Smooth muscle cell (in vitro differentiated cells): ENCODE measurements around the gene BORCS8. TPM values are rescaled to one million over a fixed set of nuclear protein-coding genes. Genes with fewer than 3 reads are reported as not detected.

ENCODE experiments used
- DNase-seq: peaks from one replicate; lab custom pipeline; 2025; ENCODE audit not compliant: unreplicated experiment; lab: John Stamatoyannopoulos, UW
- H2AFZ ChIP-seq: fragments of 200-600 bp; sonication (generic); 2 replicates; pipeline ENCODE4 v1.6.0; 2016; ENCODE audit warnings: antibody characterized with exemption, low read depth, mild to moderate bottlenecking
- H3F3A ChIP-seq: fragments of 200-600 bp; sonication (generic); 2 replicates; pipeline ENCODE4 v1.6.0; 2017; ENCODE audit warnings: antibody characterized with exemption, low read depth
- H3K27ac ChIP-seq: fragments of 200-600 bp; sonication (generic); 2 replicates; pipeline ENCODE4 v1.5.1; 2016; ENCODE audit warnings: low read depth, mild to moderate bottlenecking
- H3K27me3 ChIP-seq: fragments of 200-600 bp; sonication (generic); 2 replicates; pipeline ENCODE4 v1.6.1; 2016; ENCODE audit warnings: low read depth, mild to moderate bottlenecking
- H3K36me3 ChIP-seq: fragments of 200-600 bp; sonication (generic); 2 replicates; pipeline ENCODE4 v1.5.1; 2016; ENCODE audit warnings: low read depth
- H3K4me1 ChIP-seq: fragments of 200-600 bp; sonication (generic); 2 replicates; pipeline ENCODE4 v1.5.1; 2016; ENCODE audit warnings: low read depth
- H3K4me2 ChIP-seq: fragments of 200-600 bp; sonication (generic); 2 replicates; pipeline ENCODE4 v1.6.0; 2016; ENCODE audit warnings: mild to moderate bottlenecking
- H3K4me3 ChIP-seq: fragments of 200-600 bp; sonication (generic); 2 replicates; pipeline ENCODE4 v1.5.1; 2016; ENCODE audit warnings: mild to moderate bottlenecking
- H3K79me2 ChIP-seq: fragments of 200-600 bp; sonication (generic); 2 replicates; pipeline ENCODE4 v1.6.0; 2016; ENCODE audit warnings: low read depth, mild to moderate bottlenecking
- H3K9ac ChIP-seq: fragments of 200-600 bp; sonication (generic); 2 replicates; pipeline ENCODE4 v1.6.0; 2016; ENCODE audit warnings: low read depth
- H3K9me3 ChIP-seq: fragments of 200-600 bp; sonication (generic); replicated peaks from 2 replicates; pipeline ENCODE4 v1.5.1; 2016; ENCODE audit warnings: low read depth
- H4K20me1 ChIP-seq: fragments of 200-600 bp; sonication (generic); 2 replicates; pipeline ENCODE4 v1.6.0; 2016; ENCODE audit warnings: low read depth
- WGBS: methylation state at CpG from one replicate; pipeline ENCODE4 v1.1.7; 2016; ENCODE audit warnings: low lambda C conversion rate; 5-methylcytosine and 5-hydroxymethylcytosine counted together
- polyA plus RNA-seq: library from polyadenylated mRNA; unstranded; fragments of >200 nt; fragmentation: Nextera tagmentation; extraction: Ambion mirVana; gene quantifications from 2 replicates; pipeline ENCODE4 v1.2.1, GENCODE V29; 2016
- total RNA-seq: library from RNA; depleted of rRNA; stranded (reverse); fragments of >200 nt; gene quantifications from 2 replicates; pipeline ENCODE4 v1.2.3, GENCODE V29; 2014
- TF ChIP-seq, protein P1 (sequence below): fragments of 200-600 bp; sonication (generic); IDR thresholded peaks from 2 replicates; pipeline ENCODE4 v1.5.1; 2017; ENCODE audit warnings: borderline replicate concordance, mild to moderate bottlenecking, antibody characterized with exemption; ENCODE audit not compliant: insufficient read depth, poor library complexity, severe bottlenecking

BORCS8 gene
- total and polyA plus RNA-seq, 2 experiments from 2014 or later = 10.0 to 15.7 TPM

DNA sequence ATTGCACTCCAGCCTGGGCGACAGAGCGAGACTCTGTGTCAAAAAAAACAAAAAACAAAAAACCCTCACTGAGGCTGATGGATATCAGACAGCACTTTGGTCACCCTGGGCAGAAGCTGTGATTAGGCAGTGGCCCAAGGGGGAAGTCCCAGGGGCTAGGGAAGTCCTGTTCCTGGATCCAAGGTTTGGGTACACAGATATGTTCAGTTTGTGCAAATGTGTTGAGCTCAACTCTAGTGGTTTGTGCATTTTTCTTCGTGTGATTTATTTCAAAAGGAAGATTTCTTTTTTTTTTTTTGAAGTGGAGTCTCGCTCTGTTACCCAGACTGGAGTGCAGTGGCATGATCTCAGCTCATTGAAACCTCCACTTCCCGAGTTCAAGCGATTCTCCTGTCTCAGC is 34.1 kb downstream of the BORCS8 start:
- no peak for DNase-seq
- no peak overlapping the region for H3K4me3 ChIP-seq
- H3K79me2 ChIP-seq = no peaks in the 10 kb centered on the region
- no peak overlapping the region for H3K4me2 ChIP-seq
- WGBS = 89% methylated on average over 6 of the region's 6 CpGs
- H3K9ac ChIP-seq = no peak overlapping the region
- no peaks in the 10 kb centered on the region for H3F3A ChIP-seq
- H3K4me1 ChIP-seq = no peaks in the 10 kb centered on the region
- TF ChIP-seq, protein P1, sequence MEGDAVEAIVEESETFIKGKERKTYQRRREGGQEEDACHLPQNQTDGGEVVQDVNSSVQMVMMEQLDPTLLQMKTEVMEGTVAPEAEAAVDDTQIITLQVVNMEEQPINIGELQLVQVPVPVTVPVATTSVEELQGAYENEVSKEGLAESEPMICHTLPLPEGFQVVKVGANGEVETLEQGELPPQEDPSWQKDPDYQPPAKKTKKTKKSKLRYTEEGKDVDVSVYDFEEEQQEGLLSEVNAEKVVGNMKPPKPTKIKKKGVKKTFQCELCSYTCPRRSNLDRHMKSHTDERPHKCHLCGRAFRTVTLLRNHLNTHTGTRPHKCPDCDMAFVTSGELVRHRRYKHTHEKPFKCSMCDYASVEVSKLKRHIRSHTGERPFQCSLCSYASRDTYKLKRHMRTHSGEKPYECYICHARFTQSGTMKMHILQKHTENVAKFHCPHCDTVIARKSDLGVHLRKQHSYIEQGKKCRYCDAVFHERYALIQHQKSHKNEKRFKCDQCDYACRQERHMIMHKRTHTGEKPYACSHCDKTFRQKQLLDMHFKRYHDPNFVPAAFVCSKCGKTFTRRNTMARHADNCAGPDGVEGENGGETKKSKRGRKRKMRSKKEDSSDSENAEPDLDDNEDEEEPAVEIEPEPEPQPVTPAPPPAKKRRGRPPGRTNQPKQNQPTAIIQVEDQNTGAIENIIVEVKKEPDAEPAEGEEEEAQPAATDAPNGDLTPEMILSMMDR = no peak
- no peaks in the 10 kb centered on the region for H3K9me3 ChIP-seq
- H4K20me1 ChIP-seq = no peaks in the 10 kb centered on the region
- H3K27ac ChIP-seq = no peak overlapping the region
- H3K36me3 ChIP-seq = no peaks in the 10 kb centered on the region
- no peaks in the 10 kb centered on the region for H3K27me3 ChIP-seq
- H2AFZ ChIP-seq = no peak overlapping the region

DNA sequence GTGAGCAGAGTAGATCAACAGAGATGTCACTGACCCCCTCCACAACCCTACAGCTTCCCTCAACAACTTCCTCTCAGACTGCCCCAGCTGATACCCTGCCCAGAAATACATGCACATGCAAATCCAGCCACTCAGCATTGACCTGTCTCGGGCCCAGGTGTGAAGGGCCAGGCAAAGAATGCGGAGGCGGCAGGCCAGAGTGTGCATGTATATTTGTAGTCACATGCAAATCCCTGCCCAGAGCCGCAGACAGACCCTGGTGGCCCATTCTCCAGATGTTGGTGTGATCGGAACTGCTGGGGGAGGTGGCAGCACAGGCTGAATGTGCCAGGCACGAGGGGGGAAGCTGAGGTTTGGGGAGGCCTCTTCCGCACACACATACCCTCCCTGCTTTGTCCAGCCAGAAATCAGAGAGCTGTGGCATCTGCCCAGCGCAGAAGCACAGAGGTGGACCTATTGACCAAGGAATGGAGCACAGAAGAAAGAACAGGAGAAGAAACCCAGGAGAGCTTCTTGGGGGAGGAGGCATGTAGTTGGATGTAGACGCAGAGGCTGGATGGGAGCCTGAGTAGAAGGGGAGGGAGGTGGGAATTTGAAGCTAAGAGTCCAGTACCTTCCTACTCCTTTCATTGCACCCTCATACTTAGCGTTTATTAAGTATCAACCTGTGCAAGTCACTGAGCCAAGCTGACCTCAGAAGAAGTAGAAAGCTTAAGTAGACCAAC is 36.3 kb downstream of the BORCS8 start:
- Histone ChIP-seq H3K4me3 (no peak overlapping the region), H4K20me1 (no peaks in the 10 kb centered on the region), H3K4me2 (no peak overlapping the region), H3K9me3 (no peaks in the 10 kb centered on the region), H3K27ac (no peak overlapping the region), H2AFZ (no peak overlapping the region), H3K9ac (no peak overlapping the region), H3K4me1 (no peaks in the 10 kb centered on the region), H3K79me2 (no peaks in the 10 kb centered on the region), H3K27me3 (no peaks in the 10 kb centered on the region), H3F3A (no peaks in the 10 kb centered on the region), H3K36me3 (no peaks in the 10 kb centered on the region)
- DNase-seq = no peak
- 97% methylated on average over 10 of the region's 10 CpGs for WGBS
- TF ChIP-seq, protein P1 = no peak

DNA sequence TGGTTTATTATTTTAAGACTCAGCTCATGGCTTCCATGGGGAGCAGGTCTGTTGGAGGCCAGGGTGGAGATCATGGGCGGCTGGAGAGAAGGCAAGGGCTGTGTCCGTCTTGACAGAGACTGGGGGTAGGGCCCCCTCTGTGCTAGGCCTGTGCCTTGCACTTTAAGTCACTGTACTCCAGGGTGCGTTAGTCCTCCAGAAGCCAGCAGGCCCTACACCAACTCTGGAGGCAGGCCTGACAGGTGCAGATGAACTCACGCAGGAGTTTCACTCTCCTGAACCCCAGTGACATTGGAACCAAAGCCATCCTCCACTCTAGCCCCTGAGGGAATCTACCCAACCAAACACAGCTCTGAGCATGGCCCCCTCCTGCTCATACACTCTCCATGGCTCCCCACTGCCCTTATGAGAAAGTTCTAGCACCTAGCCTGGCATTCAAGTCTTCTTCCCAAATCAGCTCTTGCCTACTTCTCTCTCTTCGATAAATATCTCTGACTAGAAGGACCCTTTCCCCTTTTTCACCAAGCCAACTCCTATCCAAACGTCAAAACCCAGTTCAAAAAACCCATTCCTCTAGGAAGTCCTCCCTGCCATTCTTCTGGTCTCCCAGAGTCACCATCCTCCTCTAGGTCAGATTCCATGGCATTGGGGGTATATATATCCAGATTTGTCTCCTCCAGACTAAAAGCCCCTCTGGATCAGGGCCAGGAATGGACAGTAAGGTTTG is 37.0 kb downstream of the BORCS8 start:
- H3K4me1 ChIP-seq = no peaks in the 10 kb centered on the region
- no peak overlapping the region for H3K9ac ChIP-seq
- no peak for DNase-seq
- TF ChIP-seq, protein P1 = no peak
- no peak overlapping the region for H3K4me3 ChIP-seq
- H3F3A ChIP-seq = no peaks in the 10 kb centered on the region
- no peak overlapping the region for H3K27ac ChIP-seq
- H3K27me3 ChIP-seq = no peaks in the 10 kb centered on the region
- H3K79me2 ChIP-seq = no peaks in the 10 kb centered on the region
- H4K20me1 ChIP-seq = no peaks in the 10 kb centered on the region
- H3K36me3 ChIP-seq = no peaks in the 10 kb centered on the region
- no peaks in the 10 kb centered on the region for H3K9me3 ChIP-seq
- H2AFZ ChIP-seq = no peak overlapping the region
- no peak overlapping the region for H3K4me2 ChIP-seq
- 90% methylated on average over 6 of the region's 6 CpGs for WGBS
